ENCODE data around the gene PSMC3IP.
"Not testable (repeated sequence)": the region's sequence is repeated elsewhere in the genome, so short reads cannot be mapped to it uniquely, and the experiment has no call there.

PSMC3IP gene

GRCh38 chr17:42559075-42559474, 18.5 kb downstream of the PSMC3IP start:
- DNase-seq, result peak; percentile 47

- peak; percentile 62 for DNase-seq
Measured at GRCh38 chr17:42555961-42556617, 21.4 kb downstream of the PSMC3IP start.

DNA sequence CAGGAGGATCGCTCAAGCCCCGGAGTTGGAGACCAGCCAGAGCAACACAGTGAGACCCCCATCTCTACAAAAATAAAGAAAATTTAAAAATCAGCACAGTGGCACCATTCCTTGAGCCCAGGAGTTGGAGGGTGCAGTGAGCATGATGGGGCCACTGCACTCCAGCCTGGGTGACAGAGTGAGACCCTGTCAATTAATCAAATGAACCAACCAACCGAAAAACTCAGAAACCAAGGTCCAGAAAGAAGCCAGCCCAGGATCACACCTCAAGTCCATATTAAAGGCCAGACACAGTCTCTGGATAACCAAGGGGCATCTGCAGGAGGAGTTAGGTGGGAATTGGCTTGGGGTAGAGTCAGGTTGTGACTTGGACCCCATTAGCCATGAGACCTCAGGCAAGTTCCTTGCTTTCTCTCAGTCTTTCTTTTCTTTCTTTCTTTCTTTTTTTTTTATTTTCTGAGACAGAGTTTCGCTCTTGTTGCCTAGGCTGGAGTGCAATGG, 22.4 kb downstream of the PSMC3IP start:
- DNase-seq, result no peak

DNA sequence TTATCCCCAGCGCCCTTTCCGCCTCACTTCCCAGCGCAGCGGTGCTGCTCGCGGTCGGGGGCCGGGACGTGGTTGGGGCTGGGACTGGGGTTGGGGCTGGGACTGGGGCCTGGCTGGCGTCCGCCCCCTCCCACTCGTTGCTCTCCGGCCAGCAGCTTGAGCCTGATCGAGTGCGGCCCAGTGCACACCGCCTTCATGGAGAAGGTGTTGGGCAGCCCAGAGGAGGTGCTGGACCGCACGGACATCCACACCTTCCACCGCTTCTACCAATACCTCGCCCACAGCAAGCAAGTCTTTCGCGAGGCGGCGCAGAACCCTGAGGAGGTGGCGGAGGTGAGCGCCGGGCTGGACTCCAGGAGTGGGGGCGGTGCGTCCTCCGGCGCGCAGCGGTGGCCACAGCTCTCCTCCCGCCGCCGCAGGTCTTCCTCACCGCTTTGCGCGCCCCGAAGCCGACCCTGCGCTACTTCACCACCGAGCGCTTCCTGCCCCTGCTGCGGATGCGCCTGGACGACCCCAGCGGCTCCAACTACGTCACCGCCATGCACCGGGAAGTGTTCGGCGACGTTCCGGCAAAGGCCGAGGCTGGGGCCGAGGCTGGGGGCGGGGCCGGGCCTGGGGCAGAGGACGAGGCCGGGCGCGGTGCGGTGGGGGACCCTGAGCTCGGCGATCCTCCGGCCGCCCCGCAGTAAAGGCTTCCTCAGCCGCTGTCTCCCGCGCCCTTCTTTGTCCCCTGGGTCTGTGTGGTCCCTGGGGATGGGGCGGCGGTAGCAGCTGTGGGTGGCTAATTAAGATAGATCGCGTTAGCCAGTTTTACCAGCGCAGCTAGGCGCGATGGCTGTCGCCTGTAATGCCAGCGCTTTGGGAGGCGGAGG, 23.0 kb downstream of the PSMC3IP start:
- DNase-seq, result peak; percentile 92

- DNase-seq, result no peak
Measured at GRCh38 chr17:42553866-42554249, 23.7 kb downstream of the PSMC3IP start.

DNA sequence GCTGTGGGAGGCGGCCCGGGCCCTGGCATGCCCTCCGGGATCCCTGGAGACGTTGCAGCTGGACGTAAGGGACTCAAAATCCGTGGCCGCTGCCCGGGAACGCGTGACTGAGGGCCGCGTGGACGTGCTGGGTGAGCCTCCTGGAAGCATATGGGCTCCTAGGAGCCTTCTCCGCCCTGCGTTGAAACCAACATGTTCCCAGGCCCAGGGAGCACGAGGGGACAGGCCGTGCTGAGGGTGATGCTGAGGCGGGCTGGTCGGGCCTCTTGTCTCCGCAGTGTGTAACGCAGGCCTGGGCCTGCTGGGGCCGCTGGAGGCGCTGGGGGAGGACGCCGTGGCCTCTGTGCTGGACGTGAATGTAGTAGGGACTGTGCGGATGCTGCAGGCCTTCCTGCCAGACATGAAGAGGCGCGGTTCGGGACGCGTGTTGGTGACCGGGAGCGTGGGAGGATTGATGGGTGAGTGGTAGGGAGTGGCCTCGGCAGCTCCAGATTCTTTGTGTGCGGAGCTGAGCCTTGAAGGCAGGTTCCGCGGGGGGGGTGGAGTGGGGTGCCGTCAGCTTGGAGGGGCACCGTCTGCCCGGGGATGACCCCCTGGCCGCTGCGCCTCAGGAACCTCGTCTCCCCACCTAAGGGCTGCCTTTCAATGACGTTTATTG, 24.2 kb downstream of the PSMC3IP start:
- DNase-seq, result no peak

DNA sequence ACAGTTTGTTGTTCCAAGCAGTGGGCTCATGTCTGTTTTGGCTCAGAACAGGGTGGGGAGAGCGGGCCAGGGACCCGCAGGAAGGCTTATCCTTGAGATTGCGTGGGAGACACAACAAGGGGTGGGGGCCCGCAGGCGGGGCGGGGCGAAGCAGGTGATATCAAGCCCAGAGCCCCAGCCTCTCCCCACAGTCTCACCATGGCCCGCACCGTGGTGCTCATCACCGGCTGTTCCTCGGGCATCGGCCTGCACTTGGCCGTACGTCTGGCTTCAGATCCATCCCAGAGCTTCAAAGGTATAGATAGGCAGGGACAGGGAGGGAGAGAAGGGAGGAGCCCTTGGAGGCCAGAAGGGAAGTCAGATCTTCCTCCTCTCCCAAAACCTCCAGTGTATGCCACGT, 24.8 kb downstream of the PSMC3IP start, which contains the start of gene HSD17B1:
HSD17B1 (plus strand) TSS at position 188 of the 400 bp plus-strand sequence; CDS start at position 199, 11 bp downstream.
- DNase-seq, result not testable (repeated sequence)

DNA sequence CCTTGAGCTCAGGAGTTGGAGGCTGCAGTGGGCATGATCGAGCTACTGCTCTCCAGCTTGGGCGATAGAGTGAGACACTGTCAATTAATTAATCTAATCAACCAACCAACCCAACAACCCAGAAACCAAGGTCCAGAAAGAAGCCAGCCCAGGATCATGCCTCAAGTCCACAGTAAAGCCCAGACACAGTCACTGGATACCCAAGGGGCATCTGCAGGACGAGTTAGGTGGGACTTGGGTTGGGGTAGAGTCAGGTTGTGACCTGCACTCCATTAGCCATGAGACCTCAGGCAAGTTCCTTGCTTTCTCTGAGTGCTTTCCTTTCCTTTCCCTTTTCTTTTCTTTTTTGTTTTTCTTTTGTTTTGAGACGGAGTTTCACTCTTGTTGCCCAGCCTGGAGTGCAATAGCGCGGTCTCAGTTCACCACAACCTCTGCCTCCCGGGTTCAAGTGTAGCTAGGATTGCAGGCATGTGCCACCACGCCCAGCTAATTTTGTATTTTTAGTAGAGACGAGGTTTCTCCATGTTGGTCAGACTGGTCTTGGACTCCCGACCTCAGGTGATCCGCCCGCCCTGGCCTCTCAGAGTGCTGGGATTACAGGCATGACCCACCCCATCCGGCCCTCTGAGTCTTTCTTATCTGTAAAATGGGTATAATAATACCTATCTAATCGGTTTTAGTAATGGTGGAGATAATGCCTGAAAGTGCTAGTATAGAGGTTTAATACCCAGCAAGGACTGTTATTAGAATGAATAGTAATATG, 28.4 kb downstream of the PSMC3IP start:
- no peak for DNase-seq

GRCh38 chr17:42548070-42548837, 29.3 kb downstream of the PSMC3IP start:
- peak; percentile 90 for DNase-seq

- no peak for DNase-seq
Measured at GRCh38 chr17:42547698-42548069, 29.8 kb downstream of the PSMC3IP start.

- DNase-seq, result no peak
Measured at GRCh38 chr17:42547001-42547461, 30.5 kb downstream of the PSMC3IP start.

DNA sequence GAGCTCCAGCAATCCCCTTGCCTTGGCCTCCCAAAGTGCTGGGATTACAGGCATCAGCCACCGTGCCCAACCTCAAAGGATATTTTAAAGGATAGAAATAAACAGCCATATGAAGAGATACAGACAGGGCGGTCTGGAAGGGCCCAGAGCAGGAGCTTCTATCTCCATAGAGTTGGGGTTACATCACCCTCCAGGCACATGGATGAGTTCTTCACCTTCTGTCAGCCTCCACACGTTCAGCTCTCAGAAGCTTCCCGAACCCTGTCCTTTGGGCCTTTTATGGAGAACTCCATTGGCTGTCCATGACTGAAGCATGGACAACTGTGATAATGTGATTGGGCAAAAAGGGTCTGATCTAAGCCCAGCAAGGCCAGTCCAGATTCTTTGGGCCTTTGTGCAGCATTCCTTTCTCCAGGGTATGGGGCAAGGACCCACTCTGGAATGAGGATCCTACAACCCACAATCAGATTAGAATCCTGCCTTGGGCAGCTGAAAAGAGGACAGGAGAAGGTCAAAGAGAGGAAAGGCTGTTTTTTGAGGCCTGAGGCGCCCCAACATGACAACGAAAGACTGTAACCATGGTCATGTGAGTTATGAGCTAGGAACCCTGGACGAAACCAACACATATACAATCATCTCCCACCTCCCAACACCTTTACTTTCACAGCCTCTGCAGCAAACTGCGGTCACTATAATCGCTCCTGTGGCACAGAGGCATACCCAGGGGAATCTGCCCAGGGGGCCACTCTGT, 31.6 kb downstream of the PSMC3IP start:
- not testable (repeated sequence) for DNase-seq

DNA sequence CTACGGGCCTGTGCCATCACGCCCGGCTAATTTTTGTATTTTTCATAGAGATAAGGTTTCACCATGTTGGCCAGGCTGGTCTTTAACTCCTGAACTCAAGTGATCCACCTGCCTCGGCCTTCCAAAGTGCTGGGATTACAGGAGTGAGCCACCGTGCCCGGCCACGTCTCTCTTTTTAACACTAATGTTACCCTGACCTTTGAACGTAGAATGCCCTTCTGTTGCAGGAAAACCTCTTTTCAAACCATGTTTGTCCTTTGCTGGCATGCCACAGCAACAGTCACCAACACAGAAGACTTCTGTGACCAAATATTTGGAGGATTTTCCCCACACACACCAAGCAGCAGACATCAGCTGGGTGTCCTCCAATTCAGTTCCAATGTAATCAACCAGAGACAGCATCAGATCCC, 32.6 kb downstream of the PSMC3IP start:
- DNase-seq, result no peak

GRCh38 chr17:42543190-42544079, 34.1 kb downstream of the PSMC3IP start:
- no peak for DNase-seq

DNA sequence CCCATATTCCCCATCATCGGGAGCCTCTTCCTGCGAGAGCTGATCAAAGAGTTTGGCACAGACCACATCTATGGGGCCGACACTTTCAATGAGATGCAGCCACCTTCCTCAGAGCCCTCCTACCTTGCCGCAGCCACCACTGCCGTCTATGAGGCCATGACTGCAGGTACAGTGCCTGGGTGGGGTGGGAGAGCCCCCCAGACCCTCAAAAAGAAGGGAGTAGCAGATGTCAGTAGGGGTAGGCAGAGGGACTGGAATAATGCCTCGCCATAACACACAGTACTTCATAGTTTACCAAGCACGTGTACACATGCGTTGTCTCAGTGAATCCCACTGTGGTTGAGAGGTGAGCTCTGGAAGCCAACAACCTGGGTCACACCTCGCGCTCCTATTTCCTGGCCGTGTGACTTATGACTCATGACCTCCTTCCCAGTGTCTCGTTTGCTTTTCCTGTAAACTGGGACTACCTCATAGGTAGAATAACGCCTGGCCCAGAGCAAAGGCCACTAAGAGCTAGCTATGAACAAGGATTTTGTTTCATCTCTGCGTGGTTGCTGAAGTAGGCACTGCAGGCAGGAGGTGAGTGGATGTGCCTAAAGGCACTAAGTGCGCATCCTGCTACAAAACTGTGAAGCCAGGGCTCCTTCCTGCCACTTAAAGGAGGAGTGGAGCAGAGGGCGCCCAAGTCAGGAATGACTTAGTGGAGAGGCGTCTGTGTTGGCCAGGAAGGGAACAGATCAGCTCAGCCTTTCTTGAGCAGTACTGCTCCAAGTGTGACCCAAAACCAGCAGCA, 36.3 kb downstream of the PSMC3IP start:
- DNase-seq, result no peak

DNA sequence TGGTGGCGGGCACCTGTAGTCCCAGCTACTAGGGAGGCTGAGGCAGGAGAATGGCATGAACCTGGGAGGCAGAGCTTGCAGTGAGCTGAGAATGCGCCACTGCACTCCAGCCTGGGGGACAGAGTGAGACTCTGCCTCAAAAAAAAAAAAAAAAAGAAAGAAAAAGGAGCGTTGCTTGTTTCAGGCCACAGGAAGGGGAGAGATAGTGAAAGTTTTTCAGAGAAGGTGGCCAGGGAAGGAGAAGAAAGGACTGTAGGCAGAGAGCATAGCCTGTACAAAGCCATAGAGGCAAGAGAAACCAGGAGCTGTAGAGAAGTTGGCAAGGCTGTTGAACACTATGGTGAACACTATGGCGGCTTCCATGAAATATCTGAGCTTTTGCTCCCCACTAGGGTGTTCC, 37.0 kb downstream of the PSMC3IP start:
- DNase-seq, result not testable (repeated sequence)

DNA sequence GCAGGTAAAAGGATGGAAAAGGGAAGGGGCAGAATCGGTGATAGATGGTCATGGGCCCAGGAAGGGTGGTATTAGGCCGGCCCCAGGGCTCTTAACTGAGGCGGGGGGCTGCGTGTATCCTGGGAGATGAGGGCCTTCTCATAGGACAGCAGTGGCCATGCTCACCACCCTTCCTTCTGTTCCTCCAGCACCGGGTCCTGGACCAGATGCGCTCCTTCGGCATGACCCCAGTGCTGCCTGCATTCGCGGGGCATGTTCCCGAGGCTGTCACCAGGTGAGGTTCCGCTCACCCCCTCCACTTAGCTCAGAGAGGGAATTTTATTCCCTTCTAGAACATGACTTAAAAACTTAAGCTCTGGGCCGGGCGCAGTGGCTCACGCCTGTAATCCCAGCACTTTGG, 39.0 kb downstream of the PSMC3IP start:
- no peak for DNase-seq

DNA sequence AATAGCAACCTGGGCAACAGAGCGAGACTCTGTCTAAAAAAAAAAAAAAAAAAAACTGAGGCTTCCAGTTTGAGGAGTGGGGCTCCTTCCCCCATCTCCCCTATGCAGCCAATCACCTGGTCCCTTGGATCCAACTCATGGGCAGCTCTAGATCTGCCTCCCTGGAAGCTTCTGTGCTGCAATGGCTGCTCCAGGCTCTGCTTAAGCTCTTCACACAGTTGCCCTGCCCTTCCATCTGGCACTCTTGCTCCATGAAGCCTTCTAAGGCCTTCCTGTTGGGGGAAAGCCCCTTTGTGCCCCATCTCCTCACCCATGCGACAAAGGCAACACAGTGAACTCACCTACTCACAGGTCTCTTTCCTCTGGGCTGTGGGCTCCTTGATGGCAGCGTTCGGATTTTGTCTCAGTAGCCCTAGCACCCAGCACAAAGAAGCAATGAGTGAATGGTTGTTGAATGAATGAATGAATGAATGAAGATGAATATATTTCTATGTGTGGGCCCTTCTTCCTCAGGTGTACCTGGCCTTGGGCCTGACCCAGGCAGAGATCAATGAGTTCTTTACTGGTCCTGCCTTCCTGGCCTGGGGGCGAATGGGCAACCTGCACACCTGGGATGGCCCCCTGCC, 39.6 kb downstream of the PSMC3IP start:
- DNase-seq, result peak; percentile 78
